ENCODE data around the gene MAP2K2. TPM values are rescaled to one million over a fixed set of nuclear protein-coding genes. Genes with fewer than 3 reads are reported as not detected.

Gene MAP2K2
- total and polyA plus RNA-seq, 2 donors (not counting 1 experiment from before 2014, with no cell fraction given): 138 to 181 TPM

DNA sequence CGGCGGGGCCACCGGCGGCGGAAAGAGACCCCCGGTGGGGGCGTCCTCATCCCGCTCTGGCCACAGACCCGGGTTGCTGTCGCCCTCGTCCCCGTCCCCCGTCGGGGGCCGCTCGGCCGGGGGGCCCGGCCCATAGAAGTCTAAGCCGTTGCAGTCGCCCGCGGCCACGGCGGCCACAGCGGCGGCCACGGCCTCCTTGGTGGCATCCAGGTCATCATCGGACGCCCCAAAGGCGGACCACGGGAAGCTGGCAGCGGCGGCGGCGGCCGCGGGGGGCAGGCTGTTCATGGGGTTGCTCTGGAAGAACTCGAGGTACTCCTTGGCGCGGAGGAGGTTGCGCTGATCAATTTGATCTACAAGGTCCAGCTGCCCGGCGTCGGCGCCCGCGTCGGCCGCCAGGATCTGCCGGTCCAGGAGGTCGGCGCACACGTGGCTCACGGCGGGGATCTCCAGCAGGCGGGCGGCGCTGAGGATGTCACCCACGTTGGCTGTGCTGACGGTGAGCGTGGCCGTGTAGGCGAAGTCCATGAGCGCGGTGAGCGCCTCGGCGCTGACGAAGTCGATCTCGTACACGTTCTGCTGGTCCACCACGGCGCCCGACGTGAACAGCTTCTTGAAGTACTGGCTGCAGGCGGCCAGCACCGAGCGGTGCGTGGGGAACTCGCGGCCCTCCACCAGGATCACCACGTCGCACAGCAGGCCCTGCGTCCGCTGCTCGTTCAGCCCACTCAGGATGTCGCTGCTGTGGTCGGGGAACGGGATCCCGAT, 69.3 kb downstream of the MAP2K2 start:
- WGBS (ENCODE audit: insufficient coverage): 97% methylated on average over 83 of the region's 91 CpGs
- ChIA-PET CTCF (no interaction called here), POLR2A (no interaction called here)
- ATAC-seq (ENCODE audit: low read depth): no peak
- no peaks in the 10 kb centered on the region for H3K27me3 ChIP-seq (replicated peaks in 1 of 4; ENCODE audit: control extremely low read depth in 1 of 4, control insufficient read depth in 3 of 4, insufficient read depth in 4 of 4, low read length in 3 of 4)
- no peak for DNase-seq
- no peak overlapping the region for H3K9ac ChIP-seq (ENCODE audit: low read length)
- intact Hi-C loops (cut with micrococcal nuclease): no loop called here
- peaks cover 0 to 8% (median 0%) of the 10 kb centered on the region in 3 donors for H3K9me3 ChIP-seq (ENCODE audit: control extremely low read depth in 1 of 3, control insufficient read depth in 2 of 3, insufficient read depth in 1 of 3, low read length in 2 of 3)
- H3K36me3 ChIP-seq (replicated peaks in 1 of 2; ENCODE audit: control extremely low read depth in 1 of 2, control insufficient read depth in 1 of 2, extremely low read depth in 1 of 2, insufficient read depth in 2 of 2, low read length in 1 of 2): peaks cover 0 to 42% of the 10 kb centered on the region in 2 experiments
- TF ChIP-seq EZH2 (IDR thresholded peaks at IDR 0.05; ENCODE audit: borderline replicate concordance, insufficient read depth, low read depth, low read length, poor library complexity, severe bottlenecking): no peak
- TF ChIP-seq, protein P1, sequence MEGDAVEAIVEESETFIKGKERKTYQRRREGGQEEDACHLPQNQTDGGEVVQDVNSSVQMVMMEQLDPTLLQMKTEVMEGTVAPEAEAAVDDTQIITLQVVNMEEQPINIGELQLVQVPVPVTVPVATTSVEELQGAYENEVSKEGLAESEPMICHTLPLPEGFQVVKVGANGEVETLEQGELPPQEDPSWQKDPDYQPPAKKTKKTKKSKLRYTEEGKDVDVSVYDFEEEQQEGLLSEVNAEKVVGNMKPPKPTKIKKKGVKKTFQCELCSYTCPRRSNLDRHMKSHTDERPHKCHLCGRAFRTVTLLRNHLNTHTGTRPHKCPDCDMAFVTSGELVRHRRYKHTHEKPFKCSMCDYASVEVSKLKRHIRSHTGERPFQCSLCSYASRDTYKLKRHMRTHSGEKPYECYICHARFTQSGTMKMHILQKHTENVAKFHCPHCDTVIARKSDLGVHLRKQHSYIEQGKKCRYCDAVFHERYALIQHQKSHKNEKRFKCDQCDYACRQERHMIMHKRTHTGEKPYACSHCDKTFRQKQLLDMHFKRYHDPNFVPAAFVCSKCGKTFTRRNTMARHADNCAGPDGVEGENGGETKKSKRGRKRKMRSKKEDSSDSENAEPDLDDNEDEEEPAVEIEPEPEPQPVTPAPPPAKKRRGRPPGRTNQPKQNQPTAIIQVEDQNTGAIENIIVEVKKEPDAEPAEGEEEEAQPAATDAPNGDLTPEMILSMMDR (IDR thresholded peaks at IDR 0.05): no peak
- H2AFZ ChIP-seq (ENCODE audit: insufficient read depth, low read depth, low read length, poor library complexity, severe bottlenecking): no peak overlapping the region
- H3K9me3 Mint-ChIP-seq (ENCODE audit: insufficient read depth): no peaks in the 10 kb centered on the region
- H4K20me1 ChIP-seq (ENCODE audit: control insufficient read depth, insufficient read depth, low read length, poor library complexity, severe bottlenecking): peaks cover 97% of the 10 kb centered on the region
- H3K4me1 Mint-ChIP-seq: peaks cover 42% of the 10 kb centered on the region
- no peak overlapping the region for H3K27ac Mint-ChIP-seq
- H3K4me3 ChIP-seq (ENCODE audit: control extremely low read depth in 1 of 5, extremely low read depth in 1 of 5, insufficient read depth in 1 of 5, low read depth in 2 of 5, low read length in 4 of 5): no peak overlapping the region
- H3K4me3 Mint-ChIP-seq: no peak overlapping the region
- no peaks in the 10 kb centered on the region for H3K27me3 Mint-ChIP-seq
- H3K4me1 ChIP-seq (ENCODE audit: control insufficient read depth in 2 of 2, insufficient read depth in 2 of 2, low read length in 2 of 2): peaks cover 5 to 26% of the 10 kb centered on the region in 2 donors
- no peak overlapping the region for H3K4me2 ChIP-seq (replicated peaks; ENCODE audit: low read depth, low read length, poor library complexity, severe bottlenecking)
- H3K27ac ChIP-seq (ENCODE audit: low read length in 2 of 2): no peak overlapping the region
- peaks cover 99% of the 10 kb centered on the region for H3K79me2 ChIP-seq (ENCODE audit: control insufficient read depth, insufficient read depth, low read length)

Measured in B cell (primary cell).